ENCODE data around the gene TGFBR2.
A peak's percentile ranks its signal among the peaks of the same experiment; 100 is the strongest.

The TGFBR2 gene

DNA sequence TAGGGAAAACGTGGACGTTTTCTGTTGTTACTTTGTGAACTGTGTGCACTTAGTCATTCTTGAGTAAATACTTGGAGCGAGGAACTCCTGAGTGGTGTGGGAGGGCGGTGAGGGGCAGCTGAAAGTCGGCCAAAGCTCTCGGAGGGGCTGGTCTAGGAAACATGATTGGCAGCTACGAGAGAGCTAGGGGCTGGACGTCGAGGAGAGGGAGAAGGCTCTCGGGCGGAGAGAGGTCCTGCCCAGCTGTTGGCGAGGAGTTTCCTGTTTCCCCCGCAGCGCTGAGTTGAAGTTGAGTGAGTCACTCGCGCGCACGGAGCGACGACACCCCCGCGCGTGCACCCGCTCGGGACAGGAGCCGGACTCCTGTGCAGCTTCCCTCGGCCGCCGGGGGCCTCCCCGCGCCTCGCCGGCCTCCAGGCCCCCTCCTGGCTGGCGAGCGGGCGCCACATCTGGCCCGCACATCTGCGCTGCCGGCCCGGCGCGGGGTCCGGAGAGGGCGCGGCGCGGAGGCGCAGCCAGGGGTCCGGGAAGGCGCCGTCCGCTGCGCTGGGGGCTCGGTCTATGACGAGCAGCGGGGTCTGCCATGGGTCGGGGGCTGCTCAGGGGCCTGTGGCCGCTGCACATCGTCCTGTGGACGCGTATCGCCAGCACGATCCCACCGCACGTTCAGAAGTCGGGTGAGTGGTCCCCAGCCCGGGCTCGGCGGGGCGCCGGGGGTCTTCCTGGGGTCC, at the start of gene TGFBR2:
Gene TGFBR2 (plus strand): TSS at position 301 of the 731 bp plus-strand sequence. CDS start 283 bp downstream, at position 584.
- DNase-seq = peak; percentile 93

DNA sequence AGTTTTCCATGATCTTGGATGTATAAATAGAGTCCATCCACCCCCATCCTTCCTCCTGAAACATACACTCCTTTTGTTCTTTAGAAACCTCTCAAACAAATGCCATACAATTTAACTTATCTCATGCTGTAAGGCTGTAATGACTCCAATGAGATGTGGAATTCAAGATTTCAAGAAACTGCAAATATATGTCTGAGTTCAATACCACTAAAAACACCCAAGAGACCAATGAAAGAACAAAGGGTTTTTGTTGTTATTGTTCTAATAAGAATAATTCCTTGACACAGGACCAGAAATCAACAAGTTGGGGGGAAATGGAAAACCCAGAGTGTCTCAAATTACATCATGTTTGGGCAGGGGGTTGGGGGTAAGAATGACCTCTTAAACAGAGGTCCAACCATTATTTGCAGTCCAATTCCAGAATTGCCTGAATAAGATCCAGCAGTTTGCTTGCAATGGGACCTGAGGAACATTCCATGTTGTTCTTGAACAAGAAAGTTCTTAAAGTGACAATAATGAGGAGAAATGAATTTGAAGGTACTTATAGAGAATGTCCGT, 48.6 kb upstream of the TGFBR2 start:
- DNase-seq = no peak

DNA sequence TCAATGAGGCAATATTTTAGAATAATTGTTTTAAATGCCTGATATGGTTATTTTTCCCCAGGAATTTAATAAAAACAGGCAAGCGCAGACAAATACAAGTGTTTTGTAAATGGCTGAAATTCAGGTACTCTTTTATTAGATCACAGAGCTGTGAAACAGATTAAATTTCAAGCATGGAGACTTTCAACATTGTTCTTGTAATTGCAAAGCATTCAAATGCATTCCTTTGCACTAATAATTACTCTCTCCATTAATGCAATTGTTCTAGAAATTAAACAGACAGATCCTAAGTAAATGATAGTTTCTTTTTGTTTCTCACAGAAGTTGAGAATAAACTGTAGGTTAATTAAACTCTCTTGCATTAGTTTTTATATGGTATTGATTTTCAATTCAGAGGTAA, 42.4 kb upstream of the TGFBR2 start:
- no peak for DNase-seq

DNA sequence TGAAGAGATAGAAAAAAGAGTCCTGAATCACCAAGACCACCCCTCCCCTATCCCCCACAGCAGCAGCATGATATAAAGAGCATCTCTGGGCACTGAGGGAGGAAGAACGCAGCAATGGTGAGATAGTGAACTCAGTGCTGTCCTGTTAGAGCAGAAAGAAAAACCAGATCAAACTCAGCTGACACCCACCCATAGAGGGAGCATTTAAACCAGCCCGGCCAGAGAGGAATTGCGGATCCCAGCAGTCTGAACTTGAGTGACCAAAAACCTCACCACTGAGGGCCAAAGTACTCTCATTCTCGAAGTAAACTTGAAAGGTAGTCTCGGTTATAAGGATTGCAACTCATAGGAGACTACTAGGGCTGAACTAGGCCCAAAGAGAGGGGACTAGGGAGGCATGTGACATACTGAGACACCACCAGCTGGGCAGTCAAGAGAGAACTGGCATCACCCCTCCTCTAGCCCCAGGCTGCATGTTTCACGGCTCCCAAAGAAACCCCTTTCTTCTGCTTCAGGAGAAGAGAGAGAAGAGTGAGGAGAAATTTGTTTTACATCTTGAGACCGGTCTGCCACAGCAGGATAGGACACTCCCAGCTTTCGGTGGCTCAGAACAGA, 39.2 kb upstream of the TGFBR2 start:
- no peak for DNase-seq

DNA sequence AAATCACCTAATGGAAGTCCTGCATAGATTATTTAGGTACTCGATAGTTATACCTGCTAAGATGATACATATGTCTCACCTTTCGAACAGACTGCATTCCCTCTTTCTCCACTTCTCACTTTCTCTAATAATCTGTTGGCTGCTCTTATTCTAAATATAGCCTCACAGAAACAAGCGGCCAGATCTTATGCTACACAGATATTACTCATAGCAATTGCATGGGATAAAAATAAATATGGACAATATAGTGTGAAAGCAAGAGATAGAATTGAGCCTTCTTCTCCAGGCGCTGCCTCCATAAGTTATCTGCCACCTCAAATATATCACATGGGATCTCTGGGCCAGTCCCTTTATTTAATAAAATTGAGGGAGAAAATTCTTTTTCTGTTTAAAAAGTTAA, 29.5 kb upstream of the TGFBR2 start:
- no peak for DNase-seq

DNA sequence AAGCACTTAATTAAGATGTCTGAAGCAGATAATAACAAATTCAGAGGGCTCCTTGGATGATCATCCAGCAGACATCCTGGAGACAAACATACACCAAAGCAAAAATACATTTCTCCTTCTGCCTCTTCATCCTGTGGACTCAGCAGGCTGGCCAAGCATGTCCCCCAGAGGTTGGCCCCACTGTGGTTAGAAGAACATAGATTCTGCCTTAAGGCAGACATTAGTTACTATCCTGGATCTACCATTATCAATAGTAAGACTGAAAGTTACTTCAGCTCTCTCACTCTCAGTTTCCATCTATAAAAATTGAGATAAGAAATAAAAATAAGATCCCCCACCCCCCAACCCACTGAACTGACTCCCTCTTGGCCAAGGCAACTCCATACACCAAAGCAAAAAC, 28.6 kb upstream of the TGFBR2 start:
- DNase-seq = no peak

DNA sequence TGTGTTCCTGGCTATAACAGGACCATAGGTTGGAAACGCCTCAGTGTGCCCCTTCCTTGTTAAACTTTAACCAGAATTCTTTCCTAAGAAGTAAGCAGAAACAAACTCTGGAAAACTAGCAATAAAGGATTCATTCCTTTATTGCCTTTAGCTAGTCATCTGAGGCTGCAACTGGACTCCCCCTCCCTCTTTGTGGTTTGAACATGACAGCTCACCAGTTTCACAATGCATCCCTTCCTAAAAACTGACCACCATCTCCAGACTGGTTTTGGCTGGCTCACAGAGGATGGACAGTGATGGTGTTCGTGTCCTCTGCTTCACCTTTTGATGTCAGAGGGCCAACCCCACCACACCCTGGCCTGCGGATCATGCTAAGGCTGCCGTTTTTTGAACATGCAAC, 27.9 kb upstream of the TGFBR2 start:
- peak; percentile 78 for DNase-seq

DNA sequence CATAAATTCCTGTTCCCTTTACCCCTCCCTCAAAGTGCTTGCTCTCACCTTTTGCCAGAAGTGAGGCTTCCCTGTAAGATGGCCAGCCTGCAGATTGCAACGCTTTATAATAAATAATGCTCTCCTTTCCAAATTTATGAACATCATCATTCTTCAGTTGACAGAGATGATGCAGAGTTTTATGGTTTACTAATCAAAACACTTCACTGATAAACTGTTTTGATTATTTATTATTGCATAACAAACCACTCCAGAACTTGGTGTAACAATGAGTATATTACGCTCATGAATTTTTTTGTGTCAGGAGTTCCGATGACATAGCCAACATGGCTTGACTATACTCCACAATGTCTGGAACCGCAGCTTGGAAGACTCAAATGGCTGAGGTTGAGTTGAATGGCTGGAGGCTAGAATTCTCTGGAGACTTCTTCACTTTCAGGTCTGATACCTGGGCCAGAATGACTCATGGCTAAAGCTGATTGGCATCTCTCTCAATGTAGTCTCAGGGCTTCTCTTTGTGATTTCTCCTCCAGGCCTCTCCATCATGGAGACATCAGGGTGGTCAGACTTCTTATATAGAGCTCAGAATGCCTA, 27.3 kb upstream of the TGFBR2 start:
- no peak for DNase-seq

DNA sequence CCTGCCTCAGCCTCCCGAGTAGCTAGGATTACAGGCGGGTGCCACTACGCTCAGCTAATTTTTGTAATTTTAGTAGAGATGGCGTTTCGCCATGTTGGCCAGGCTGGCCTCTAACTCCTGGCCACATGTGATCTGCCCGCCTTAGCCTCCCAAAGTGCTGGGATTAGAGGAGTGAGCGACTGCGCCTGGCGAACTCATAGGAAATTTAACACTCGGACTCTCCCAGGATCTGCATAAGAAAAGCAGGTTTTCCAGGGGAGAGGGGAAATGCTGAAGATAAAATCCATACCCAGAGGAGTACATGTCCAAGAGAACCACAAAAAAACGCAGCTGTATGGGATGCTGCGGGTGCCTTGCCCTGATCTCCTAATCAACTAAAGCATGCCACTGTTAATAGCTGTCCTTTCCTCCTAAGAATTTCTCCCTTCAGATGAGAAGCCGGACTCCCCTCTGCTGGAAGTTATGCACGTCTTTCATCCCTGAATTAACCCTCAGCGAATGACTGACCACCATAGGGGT, 25.3 kb upstream of the TGFBR2 start:
- DNase-seq = no peak

DNA sequence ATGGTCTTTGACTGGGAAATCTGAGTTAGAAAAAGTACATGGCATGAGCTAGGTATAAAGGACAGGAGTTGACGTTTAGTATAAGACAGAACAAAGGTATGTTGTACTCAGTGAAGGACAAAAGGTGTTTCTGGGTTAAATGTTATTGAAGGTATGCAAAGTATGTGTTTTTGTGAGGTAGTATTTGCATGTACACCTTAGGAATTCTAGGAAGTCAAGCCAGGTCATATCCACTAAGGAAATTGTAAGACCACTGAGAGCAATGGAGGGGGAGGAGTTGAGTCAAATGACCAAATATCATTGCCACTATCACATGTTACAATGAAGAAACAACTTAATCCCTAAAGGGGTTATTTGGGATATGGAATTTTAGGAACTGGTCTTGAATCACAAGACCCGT, 24.4 kb upstream of the TGFBR2 start:
- DNase-seq = no peak

DNA sequence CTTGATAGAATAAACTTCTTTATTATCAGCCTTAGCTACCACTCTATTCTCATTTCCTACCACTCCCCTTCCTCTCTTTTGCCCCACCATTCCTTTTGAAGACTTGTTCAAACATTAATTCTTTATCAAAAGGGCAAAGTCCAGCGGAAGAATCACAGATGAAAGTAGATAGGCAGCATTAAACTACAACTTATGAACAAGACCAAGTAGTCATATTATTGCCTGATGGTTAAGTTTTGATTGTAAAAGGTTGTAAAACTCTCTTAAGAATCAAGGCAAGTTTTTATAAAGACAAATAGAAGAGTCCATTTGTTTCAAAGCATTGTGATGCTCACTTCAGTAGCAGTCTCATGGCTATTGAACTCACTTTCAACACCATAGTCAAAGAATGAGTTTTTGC, 22.4 kb upstream of the TGFBR2 start:
- DNase-seq = no peak

DNA sequence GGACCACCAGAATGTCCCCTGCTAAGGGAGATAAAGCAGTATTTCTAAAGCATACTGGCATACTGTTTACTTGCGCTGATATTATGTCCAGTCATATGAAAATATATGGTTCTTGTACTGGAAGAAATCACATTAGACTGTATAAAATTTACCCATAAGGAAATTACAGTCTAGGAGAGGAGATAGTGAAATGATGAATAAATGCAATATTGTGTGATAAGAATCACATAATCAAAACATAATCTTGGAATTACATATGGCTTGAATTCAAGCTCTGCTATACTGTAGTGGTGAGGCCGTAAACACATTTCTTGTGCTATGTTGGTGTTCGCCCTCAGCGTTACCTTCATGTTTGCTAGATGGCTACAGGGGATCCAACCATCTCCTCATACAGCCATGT, 20.7 kb upstream of the TGFBR2 start:
- no peak for DNase-seq

DNA sequence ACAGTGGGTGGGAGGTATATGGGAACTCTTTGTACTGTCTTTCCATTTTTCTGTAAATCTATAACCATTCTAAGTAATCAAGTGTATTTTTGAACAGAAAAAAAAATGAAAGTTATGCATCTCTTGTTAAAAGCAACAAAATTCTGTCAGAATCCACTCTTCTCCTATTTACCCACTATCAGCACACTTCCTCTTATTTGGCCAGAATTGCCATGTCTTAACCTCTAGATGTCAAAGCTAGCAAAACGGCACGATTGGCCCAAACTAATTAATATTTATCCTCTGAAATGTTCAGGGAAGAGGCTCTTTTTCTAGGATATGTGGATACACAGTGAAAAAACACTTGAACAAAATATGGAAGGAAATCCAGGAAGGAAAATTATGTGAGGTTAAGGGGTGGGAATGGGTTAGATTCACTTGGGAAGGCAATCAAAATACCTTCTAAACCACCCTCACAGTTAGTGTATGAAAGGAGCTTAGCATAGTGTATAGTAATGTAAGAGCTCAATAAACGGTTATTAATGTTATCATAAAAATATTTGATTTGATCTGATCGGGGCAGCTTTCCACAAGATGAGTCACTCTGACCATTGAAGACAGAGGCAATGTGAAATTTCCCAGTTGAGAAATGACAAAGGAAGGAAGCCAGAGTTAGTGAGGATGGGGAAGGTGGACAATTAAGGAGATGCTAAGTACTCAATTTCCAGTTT, 20.1 kb upstream of the TGFBR2 start:
- DNase-seq = peak; percentile 36

DNA sequence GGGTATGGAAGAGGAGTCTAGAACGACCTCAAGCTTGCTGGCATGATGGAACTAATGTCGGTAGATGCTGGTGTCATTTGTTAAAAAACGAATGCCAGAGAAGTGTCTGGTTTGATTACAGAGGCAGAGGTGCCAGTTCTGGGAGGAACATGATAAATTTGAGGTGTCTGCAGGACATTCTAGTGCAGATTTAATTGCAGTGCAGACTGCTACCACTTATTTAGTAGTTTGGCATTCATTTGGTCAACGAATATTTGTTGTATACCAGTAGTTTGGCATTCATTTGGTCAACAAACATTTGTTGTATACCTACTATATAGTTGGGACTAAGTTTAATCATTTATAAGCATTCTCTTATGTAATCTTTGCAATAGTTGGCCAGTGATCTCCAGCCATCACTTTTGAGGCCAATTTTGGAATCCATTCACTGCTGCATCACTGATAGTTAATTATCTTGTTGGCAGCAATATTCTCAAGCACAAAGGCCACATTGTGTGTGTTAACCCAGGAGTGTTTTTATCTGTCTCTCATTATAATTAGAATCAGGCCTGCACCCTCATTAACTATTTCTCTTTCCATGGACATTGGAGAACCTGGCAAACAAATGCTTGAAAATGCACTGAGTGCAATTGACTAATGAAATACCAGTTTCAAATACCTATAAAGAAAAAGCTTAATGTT, 19.5 kb upstream of the TGFBR2 start:
- DNase-seq = no peak

DNA sequence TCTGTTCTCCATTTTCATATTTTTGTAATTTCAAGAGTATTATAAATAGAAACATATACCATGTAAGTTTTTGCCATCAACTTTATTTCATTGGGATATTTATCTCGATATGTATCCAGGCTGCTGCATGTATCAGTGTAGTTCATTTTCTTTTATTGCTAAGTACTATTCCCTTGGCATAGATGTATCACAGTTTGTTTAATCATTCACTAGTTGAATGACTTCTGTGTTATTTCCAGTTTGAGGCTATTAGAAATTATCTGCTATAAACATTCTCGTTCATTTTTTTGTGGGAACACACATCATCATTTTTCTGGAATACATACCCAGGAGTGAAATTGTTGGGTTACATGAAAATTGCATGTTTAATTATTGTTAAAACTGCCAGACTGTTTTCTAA, 18.5 kb upstream of the TGFBR2 start:
- no peak for DNase-seq

DNA sequence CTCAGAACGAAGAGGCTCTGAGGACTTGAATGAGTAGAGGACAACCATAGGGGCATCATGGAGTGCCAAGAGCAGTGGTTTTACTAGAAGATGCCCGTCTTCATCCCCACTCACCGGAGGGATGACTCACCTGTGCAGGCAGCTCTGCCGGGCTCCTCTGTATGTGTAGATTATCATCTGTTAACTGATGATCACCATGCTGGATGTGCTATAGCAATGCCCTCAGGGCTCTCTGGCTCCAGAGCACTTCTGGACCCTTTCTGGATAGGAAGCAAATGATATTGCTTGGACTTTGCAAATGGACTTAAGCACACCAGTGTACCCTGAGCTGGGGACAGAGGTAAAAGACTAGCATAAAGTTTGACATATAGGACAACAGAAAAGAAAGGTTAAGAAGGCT, 10.2 kb upstream of the TGFBR2 start:
- no peak for DNase-seq

DNA sequence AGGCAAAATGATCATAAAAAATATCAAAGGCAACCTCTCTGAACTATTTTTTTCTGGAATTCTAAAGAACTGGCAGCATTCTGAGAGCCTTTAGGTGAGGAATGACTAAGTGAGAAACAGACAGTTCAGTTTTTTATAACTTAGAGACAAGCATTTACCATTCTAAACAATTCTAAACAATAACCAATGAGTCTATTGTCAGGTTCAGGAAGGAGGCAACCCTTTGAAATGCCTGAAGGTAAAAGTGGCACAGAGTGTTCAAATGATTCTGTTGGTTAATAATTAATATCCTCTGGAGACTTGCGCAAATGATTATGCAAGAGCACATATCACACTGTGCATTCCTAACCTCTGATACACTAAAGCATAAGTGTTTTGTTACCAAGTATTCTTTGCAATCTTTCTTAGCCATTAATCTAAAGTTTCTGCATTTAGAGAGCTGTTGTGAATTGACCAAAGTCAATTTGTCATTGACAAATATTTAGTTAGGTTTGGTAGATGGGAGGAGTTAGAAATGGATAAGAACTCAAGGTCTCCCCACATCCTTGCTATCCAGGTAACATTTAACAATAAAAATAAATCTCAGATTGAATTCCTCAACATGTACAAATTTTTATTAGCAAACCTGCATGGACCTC, 9.2 kb upstream of the TGFBR2 start:
- DNase-seq = no peak

DNA sequence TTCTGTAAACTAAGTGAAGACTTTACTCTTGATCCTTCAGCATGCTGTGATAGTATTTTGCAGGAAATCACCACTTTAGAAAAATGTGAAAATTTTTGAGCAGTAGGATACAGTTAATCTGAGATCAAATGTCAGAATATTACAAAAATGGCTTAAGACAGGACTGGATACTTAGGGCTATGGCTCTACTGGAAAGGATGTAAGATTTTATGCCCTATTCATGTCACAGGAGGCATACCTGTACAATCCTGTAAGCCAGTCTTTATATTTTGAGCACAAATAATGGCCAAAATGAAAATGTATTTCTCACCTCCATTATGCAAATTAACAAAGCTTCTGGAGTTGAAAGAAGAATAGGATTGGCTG, 8.6 kb upstream of the TGFBR2 start:
- DNase-seq = no peak

DNA sequence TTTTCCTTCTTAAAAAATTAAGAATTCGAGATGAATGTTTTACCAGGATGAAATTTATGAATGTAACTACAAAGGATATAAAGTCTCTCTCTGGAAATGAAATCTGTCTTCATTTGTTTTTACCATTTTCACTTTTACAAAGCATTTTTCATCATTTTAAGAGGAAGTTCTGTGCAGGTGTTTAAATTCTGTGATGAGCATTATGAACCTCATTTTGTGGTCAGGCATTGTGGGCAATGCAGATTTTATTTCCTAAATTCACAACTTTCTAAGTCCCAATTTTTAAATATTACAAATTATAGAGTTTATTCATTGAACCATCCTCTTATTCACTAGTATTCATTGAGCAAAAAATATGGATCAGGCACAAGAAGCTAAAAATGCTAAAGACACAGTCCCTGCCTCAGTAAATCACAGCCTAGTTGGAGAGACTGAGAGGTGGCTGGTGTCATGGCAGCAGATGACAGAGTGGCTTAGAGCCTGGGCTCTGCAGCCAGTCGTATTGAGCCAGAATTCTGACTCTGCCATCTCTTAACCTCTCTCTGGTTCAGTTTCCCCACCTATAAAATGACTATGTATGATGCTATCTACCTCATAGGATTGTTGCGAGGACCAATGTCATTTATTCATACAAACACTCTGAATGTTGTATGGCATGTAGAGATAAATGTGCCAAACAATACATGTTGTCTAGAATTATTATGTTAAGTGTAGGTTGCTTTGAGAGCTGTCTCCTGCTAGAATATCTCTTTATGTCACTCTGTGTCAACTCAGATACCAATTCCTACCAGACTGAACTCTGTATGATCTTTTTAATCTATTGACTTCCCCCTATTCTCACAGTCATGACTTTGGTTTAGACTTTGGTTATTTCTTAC, 7.5 kb upstream of the TGFBR2 start:
- no peak for DNase-seq

DNA sequence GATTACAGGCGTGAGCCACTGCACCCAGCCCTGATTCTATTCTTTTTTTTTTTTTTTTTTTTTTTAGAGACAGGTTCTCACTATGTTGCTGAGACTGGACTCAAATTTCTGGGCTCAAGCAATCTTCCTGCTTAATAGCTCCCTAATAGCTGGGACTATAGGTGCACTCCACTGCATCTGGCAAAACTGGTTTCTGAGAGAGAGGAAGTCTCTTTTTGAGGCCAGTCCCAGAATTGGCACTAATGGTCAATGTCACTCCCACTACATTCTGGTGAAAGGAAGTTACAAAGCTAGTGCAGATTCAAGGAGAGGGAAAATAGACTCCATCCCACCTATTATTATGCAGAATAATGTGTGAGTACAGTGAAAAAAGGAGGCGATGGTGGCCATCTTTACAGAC, 5.8 kb upstream of the TGFBR2 start:
- no peak for DNase-seq

DNA sequence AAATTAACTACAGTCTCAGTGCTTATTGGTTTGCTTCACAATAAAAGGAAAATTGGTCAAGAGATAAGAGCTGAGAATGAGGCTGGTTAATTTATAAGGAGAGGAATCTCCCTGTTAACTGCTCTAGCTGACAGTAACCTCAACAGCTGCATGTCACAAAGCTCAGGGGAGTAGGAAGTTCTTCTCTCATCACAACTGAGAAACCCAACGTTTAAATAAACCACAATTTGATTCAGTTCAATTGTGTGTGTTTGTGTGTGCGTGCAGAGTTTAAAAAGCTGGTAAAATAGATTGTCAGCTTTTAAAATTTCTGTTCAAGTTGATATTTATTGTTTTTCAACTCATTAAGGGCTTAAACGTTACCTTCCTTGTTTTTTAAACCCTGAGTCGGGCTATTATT, 3.5 kb upstream of the TGFBR2 start:
- no peak for DNase-seq
